GM20431 (cell line): ENCODE data around the gene FGFR2.

Experiments
- in situ Hi-C: fragments of 300-500 bp; cut with MseI, MboI; formaldehyde crosslinking; loops from one replicate; pipeline ENCODE4 v1.15.0; 2020; ENCODE audit warnings: low sequenced_read_pairs; ENCODE audit not compliant: unreplicated experiment

Gene FGFR2

GRCh38 chr10:121593281-121594075 lies 4.8 kb downstream of the FGFR2 start:
- in situ Hi-C loops = no loop called here

- in situ Hi-C loops = no loop called here
Observed at GRCh38 chr10:121592155-121592890, 5.9 kb downstream of the FGFR2 start.

GRCh38 chr10:121591186-121591585 lies 7.1 kb downstream of the FGFR2 start:
- in situ Hi-C loops = no loop called here

- in situ Hi-C loops = no loop called here
Observed at GRCh38 chr10:121590772-121591171, 7.5 kb downstream of the FGFR2 start.

DNA sequence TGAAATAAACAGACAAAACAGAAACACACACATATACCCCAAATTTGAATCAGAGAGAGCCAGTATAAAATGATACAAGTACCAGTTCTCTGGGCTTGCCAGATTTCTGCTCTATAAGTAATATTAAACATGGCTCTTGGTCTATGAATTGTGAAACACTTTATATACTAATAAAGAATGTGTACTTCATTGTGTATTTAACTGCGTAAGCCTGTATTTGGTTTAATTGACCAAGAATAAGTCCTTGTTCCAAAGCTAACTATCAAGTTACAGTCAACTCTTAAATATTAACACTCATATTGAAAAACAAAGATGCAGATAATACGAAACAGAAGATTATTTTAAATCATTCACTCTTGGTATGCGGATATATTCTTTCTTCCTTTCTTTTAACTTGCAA lies 8.7 kb downstream of the FGFR2 start:
- in situ Hi-C loops = no loop called here

- in situ Hi-C loops = no loop called here
Observed at GRCh38 chr10:121583857-121584256, 14.4 kb downstream of the FGFR2 start.

DNA sequence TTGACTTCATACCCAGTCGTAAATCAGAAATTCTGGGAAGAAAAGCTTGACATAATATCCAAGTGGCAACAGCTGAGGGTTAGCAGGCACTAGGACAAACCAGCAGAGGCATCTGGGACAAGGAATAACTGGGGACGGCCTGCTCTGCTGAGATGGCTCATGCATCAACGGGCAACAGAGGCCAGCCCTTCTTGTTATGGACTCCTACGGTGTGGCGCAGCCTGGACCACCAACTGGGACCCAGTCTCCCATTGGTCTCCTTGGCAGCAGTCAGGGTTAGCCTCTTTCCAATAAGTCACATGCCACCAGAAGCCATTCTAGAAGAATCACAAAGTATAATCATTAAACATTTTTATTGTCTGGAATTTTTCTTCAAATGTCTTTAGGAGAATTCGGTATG lies 15.0 kb downstream of the FGFR2 start:
- in situ Hi-C loops = no loop called here

GRCh38 chr10:121580276-121581116 lies 17.7 kb downstream of the FGFR2 start:
- in situ Hi-C loops = no loop called here

DNA sequence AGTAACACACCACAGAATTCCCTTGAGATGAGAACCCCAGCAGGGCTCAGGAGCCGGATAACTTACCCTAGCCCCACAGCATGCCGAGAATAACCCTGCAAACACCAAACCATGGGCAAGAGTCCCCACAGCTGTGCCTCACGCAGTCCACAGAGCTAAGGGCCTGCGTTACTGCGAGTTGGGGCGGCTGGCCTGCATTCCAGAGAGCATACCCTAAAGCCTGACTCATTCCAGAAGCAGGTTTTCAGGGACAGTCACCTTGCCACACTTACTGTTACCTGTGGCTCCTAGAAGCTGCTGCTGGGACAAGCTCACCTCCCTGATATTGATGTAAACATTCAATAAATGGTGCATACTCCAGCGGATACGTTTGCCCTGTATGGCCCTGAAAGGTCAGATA lies 18.6 kb downstream of the FGFR2 start:
- in situ Hi-C loops = no loop called here

DNA sequence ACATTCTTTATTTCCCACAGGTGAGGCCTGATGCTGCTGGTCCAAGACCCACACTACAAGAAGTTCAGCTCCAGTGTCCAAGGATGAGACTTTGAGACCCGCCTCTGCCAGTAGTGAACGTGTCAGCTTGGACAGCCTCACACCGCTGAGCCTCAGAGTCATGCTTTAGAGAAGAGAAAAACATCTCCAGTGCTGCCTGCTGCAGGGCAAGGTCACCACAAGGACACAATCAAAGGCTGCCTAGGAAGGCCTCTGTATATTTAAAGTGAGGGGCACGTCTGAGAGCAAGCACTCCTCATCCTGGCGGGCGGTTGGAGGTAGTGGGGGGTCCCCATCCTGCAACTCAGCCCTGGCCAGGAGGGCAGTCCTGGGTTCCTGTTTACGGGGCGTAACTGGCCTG lies 19.3 kb downstream of the FGFR2 start:
- in situ Hi-C loops = no loop called here

- in situ Hi-C loops = no loop called here
Observed at GRCh38 chr10:121578298-121578697, 19.9 kb downstream of the FGFR2 start.

DNA sequence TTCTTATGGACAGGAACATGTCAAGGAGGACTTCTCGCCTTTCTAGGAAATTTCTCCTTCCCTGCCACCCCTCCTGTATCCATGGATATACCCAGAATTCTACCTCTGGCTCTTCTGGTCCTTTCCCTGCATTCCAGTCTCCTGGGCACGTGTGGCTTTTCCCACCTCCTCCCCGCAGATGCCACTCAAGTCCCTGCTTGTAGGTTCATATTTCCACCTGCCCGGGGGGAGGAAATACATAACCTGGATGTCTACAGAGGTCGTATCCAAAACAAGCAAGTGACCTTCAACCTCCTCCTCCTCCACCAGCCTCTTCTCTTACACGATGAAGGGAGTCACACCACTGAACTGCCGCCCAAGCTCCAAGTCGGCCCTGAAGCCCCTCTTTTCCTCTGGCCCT lies 20.7 kb downstream of the FGFR2 start:
- in situ Hi-C loops = no loop called here

DNA sequence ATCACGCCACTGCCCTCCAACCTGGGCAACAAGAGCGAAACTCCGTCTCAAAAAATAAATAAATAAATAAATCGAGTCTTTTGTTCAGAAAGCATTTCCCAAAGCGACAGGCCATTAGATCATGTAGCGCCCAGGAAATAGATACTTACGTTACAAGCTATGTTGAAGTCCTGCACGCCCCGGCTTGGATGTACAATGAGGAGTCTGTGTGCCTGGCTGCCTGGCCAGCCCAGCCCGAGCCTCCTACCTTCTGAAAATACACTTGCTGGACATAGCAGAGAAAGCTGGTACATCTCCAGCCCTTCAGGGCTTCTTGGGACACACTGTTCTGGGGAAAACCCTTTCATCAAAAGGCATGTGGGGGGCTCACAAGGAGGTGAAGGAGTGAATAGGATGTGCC lies 22.1 kb downstream of the FGFR2 start:
- in situ Hi-C loops = no loop called here

GRCh38 chr10:121574519-121575166 lies 23.6 kb downstream of the FGFR2 start:
- in situ Hi-C loops = no loop called here

DNA sequence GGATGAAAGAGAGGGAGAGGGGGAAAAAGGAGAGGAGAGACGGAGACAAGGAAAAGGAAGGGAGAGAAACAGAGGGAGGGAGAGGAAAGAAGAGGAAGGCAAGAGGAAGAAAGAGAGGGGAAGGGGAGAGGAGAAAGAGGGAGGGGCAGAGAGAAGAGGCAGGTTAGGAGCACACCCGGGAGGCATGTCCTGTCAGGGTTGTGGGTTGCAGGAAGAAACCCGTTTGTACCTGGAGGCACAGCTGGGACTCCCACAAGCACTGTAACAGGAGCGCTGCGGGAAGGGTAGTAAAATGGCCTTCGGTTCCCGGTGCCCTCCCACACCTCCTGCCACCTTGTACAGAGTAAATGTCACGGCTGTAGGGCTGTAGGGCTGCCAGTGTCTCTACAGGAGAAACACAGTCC lies 24.7 kb downstream of the FGFR2 start:
- in situ Hi-C loops = no loop called here

DNA sequence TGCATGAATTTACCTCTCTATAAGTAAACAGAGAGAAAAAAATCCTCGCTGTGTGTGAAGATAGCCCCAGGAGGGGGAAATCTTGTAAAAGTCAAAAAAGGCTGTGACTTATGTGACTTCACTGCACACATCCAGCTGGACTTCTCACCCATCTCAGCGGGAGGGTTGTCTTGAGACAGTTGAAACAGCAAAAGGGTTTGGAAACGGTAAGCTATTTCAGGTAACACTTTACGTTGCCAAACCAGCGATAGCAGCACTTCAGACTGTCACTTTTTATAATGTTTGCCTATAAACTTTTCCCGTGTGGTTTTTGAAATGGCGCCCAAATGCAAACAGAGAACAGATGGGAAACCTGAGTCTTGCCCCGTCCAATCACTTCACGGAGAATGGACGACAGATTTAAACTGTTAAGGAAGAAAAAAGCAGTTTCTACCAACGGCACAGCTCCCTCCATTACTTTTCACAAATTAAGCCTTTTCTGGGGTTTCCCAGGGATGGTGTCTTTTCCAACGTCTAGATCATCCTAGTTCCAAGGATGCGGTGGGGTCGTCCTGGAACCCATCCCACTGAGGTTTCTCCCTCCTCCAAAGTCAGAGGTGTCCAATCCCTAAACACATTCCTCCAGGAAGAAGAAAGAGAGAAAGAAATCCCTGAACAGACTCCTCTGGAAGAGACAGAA lies 25.2 kb downstream of the FGFR2 start:
- in situ Hi-C loops = no loop called here

GRCh38 chr10:121570315-121570714 lies 27.9 kb downstream of the FGFR2 start:
- in situ Hi-C loops = no loop called here

DNA sequence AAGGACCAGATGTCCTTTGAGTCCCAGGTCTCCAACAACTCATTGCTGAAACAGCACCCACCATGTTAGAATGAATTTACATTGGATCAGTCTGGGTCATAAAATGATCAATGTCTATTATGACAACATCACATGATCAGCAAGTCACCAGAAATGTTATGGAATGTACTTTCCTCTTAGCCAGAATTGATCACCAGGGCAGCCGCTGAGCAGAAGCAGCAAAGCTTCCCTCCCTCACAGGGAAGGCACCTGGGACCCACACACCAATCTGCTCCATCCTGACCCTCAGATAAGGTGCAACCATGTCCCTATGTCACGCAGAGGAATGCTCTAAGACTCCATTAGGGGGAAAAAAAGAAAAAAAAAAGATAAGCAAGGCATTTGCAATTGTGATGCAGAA lies 30.0 kb downstream of the FGFR2 start:
- in situ Hi-C loops = no loop called here

DNA sequence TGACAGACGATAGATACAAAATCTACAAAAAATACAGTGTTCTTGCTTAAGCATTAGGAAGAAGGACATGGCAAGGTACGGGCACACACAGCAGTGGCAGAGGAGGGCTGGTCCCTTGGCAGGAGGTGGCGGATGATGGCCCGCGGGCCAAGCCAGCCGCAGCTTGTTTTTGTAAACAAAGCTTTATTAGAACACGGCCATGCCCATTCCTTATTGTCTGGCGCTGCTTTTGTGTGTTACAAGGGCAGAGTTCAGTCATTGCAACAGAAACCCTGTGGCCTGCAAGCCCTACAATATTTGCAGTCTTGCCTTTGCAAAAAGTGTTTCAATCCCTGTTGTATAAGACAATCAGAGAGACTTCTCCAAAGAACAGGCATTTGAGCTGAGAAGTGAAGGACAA lies 30.7 kb downstream of the FGFR2 start:
- in situ Hi-C loops = no loop called here

- in situ Hi-C loops = no loop called here
Observed at GRCh38 chr10:121566755-121567154, 31.5 kb downstream of the FGFR2 start.
